Measurements from ENCODE around the gene C3.
"Not testable (repeated sequence)": the region's sequence is repeated elsewhere in the genome, so short reads cannot be mapped to it uniquely, and the experiment has no call there.

C3 gene

GRCh38 chr19:6720369-6721137 lies at the start of gene C3:
TSS of gene C3 (minus strand) at chr19:6720650. CDS start at chr19:6720589, 61 bp downstream.
- H3K4me3 ChIP-seq (ENCODE audit: low read depth, low read length): no peak within 1 kb of the TSS

DNA sequence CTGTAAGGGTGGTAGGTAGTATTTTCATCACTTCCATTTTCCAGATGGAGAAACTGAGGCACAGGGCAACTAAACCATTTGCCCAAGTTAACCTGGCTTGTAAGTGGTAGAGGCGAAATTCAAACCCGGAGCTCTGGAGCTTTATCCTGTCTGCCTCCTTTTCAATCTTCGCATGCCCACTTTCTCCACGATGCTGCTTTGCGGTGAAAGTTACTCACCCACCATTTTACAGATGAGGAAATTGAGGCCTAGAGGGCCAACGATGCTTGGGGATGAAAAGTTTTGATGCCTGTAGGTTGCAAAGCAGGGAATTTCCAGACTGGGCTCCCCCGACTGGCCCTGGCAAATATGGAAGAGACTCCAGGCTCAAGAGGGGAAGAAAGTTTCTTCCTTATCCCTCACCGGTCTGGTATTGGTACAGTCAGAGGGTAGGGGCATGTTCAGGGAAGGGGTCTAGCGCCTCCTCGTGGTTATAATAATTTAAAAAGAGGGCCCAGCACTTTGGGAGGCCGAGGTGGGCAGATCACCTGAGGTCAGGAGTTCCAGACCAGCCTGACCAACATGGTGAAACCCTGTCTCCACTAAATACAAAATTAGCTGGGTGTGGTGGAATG lies 48.7 kb upstream of the C3 start:
- H3K4me3 ChIP-seq (ENCODE audit: low read depth, low read length): no peak overlapping the region

DNA sequence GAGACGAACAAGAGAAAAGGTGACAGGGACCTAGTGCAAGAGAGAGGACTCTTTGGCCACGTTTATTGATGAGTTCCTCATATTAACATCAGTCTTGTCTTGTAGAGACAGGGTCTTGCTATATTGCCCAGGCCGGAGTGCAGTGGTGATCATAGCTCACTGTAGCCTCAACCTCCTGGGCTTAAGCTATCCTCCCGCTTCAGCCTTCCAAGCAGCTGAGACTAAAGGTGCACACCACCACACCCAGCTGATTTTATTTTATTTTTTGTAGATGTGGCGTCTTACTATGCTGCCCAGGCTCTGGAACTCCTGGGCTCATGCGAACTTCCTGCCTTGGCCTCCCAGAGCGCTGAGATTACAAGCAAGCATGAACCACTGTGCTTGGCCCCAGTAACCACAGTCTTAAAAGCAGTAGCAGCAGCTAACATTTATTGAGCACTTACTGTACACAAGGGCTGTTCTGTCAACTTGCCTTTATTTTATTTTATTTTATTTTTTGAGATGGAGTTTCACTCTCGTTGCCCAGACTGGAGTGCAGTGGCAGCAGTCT lies 47.9 kb upstream of the C3 start:
- H3K4me3 ChIP-seq (ENCODE audit: low read depth, low read length): peak overlapping the region; percentile 22

- H3K4me3 ChIP-seq (ENCODE audit: low read depth, low read length): peak within 1 kb of the TSS; percentile 90
Observed at GRCh38 chr19:6767357-6768235, 47.1 kb upstream of the C3 start, which contains the start of gene SH2D3A. TSS of gene SH2D3A (minus strand) at chr19:6767435. CDS start at chr19:6763748, 3,687 bp downstream.

GRCh38 chr19:6767081-6767356 lies 46.6 kb upstream of the C3 start:
- H3K4me3 ChIP-seq (ENCODE audit: low read depth, low read length): peak overlapping the region; percentile 90

- peak overlapping the region; percentile 90 for H3K4me3 ChIP-seq (ENCODE audit: low read depth, low read length)
Observed at GRCh38 chr19:6766357-6767080, 46.1 kb upstream of the C3 start.

DNA sequence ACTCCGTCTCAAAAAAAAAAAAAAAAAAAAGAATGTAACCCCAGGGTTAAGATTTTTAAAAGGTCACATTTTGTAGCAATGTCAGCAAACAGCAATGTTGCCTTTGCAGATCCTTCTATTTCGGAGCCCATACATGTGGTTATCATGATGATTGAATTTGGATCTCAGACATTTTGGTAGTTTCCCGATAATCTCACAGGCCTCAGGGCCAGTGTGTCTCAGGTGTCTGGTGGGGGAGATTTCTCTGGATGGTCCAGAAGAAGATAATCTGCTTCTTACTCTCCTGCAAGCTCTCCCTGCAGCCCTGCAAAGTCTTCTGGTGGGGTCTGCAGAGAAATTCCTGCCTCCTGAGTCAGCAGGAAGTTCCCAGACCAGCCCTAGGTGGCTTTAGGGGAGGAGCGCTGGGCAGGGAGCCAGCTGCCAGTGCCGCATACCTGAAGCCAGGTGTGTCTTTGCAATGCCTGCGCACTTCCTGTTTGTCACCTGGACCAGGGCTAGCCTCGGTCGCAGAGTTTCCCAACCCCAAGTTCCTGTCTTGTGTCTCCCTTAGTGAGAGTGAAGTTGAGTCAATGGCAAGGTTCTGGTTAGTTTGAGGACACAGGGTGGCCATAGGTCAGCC lies 45.4 kb upstream of the C3 start:
- peak overlapping the region; percentile 90 for H3K4me3 ChIP-seq (ENCODE audit: low read depth, low read length)

GRCh38 chr19:6762253-6762797 lies 41.9 kb upstream of the C3 start:
- H3K4me3 ChIP-seq (ENCODE audit: low read depth, low read length): not testable (repeated sequence)

- no peak overlapping the region for H3K4me3 ChIP-seq (ENCODE audit: low read depth, low read length)
Observed at GRCh38 chr19:6761053-6761676, 40.7 kb upstream of the C3 start.

GRCh38 chr19:6760606-6761005 lies 40.2 kb upstream of the C3 start:
- no peak overlapping the region for H3K4me3 ChIP-seq (ENCODE audit: low read depth, low read length)

- H3K4me3 ChIP-seq (ENCODE audit: low read depth, low read length): no peak overlapping the region
Observed at GRCh38 chr19:6754653-6755463, 34.4 kb upstream of the C3 start.

GRCh38 chr19:6754136-6754535 lies 33.7 kb upstream of the C3 start:
- no peak overlapping the region for H3K4me3 ChIP-seq (ENCODE audit: low read depth, low read length)

DNA sequence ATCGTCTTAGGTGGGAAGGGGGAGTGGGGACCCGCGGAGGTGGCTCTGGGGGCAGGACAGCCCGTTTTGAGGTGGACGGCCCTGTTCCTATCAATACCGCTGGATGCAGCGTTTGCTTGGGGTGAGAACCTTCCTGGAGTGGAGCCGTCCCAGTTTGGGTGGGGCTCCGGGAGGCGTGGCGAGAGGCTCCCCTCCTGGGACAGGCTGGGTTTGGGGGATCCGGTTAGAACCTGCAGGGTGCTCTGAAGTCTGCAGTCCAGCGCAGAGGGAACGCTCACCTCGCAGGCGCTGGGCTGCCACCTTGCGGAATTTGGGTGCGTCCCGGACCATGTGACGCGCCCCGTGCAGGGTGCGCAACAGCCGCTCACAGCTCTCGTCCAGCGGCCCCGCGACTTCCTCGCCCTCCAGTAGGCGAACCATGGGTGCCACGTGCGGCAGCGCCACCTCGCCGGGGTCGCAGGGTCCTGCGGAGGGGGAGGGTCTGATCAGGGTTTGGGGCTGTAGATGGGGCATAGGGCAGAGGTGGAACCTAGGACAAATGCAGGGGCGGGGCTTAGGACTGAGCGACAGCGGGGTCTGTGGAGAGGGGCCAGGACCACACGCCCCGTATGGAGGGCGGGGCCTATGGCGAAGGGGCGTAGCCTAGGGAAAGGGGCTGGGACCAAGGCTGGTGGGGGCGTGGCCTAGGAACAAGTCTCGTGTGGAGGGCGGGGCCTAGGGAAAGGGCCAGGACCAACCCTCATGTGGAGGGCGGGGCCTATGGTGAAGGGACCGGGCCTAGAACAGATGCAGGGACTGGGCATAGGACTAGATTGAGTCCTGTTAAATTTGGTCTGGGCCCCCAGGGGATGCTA lies 33.0 kb upstream of the C3 start:
- peak overlapping the region; percentile 30 for H3K4me3 ChIP-seq (ENCODE audit: low read depth, low read length)

GRCh38 chr19:6752256-6753177 lies 32.1 kb upstream of the C3 start:
- H3K4me3 ChIP-seq (ENCODE audit: low read depth, low read length): peak overlapping the region; percentile 30

- no peak overlapping the region for H3K4me3 ChIP-seq (ENCODE audit: low read depth, low read length)
Observed at GRCh38 chr19:6751189-6751588, 30.7 kb upstream of the C3 start.

DNA sequence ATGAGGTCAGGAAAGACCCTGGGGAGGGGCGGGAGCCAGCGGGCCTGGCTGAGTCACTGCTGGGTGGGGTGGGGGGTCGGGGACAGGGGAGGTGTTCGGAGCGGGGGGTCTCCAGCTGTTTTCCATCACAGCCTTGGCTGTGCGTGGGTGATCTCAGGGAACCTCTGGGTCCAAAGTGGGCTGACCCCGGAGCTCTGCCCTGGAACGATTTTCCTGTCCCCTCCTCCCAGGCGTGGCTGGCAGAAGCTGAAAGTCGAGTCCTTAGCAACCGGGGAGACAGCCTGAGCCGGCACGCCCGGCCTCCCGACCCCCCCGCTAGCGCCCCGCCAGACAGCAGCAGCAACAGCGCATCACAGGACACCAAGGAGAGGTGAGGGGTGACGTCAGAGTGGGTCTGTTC lies 29.6 kb upstream of the C3 start:
- no peak overlapping the region for H3K4me3 ChIP-seq (ENCODE audit: low read depth, low read length)

GRCh38 chr19:6748543-6748942 lies 28.1 kb upstream of the C3 start:
- H3K4me3 ChIP-seq (ENCODE audit: low read depth, low read length): not testable (repeated sequence)
